ENCODE measurements around the gene LYST. TPM values are rescaled to one million over a fixed set of nuclear protein-coding genes. Genes with fewer than 3 reads are reported as not detected.

Gene LYST
- total and polyA plus RNA-seq, 7 donors = 2.4 to 8.6 (median 5.6) TPM

DNA sequence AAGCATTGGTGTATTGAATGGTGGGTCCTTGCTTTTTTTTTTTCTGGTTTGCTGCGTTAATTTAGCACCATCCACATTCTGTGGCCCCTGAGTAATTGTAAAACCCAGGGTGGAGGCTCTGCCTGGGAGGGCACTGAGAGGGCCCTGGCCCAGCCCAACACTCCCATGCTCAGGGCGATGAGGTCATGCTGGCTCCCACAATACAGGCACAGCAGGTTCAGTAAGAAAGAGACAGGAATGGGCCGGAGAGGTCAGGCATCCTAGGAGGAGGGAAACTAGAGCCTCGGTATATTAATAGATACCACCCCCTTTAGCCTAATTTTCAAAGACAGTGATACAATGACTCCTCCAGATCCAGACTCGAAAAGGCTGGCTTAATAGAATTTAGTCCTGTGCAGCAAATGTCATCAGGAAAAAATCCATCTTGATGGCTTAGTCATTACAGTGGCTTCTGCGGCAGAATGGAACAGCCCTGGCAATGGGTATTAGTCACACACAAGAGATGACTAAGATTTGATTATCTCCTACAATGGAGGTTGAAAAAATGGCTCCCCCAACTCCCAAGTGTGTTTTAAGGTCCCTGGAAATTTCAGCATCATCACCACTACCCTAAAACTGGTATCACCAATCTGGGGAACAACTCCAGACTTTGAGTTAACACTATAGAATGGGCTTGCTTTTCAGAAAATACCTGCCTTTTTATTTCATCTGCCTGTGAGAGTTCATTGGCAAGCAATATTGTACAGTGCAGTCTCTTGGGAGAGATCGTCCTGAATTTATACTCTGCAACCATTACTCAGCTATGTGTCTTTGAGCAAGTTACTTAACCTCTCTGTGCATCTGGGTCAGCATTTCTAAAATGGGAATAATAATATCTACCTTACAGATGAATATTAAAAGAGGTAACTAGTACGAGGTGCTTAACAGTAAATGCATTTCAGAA, 43.9 kb upstream of the LYST start:
- Histone ChIP-seq H3K9me3 (no peaks in the 10 kb centered on the region), H3K27me3 (ENCODE audit: insufficient read depth in 3 of 3, low read length in 2 of 3) (peaks cover 0 to 24% (median 0%) of the 10 kb centered on the region in 3 donors), H3K36me3 (ENCODE audit: insufficient read depth in 1 of 2, low read depth in 1 of 2) (no peaks in the 10 kb centered on the region), H3K4me1 (no peaks in the 10 kb centered on the region), H3K27ac (peak overlapping the region; percentile 36), H3K4me3 (no peak overlapping the region)
- ATAC-seq (peak; percentile 47 to 79 (median 59)), DNase-seq (peak in 1 of 2 donors; percentile 40)
- WGBS, 3 donors = 30 to 39% (median 33%) methylated on average over 8 of the region's 8 CpGs
- intact Hi-C loops (cut with DNase I) = no loop called here
- TF ChIP-seq, protein P1, sequence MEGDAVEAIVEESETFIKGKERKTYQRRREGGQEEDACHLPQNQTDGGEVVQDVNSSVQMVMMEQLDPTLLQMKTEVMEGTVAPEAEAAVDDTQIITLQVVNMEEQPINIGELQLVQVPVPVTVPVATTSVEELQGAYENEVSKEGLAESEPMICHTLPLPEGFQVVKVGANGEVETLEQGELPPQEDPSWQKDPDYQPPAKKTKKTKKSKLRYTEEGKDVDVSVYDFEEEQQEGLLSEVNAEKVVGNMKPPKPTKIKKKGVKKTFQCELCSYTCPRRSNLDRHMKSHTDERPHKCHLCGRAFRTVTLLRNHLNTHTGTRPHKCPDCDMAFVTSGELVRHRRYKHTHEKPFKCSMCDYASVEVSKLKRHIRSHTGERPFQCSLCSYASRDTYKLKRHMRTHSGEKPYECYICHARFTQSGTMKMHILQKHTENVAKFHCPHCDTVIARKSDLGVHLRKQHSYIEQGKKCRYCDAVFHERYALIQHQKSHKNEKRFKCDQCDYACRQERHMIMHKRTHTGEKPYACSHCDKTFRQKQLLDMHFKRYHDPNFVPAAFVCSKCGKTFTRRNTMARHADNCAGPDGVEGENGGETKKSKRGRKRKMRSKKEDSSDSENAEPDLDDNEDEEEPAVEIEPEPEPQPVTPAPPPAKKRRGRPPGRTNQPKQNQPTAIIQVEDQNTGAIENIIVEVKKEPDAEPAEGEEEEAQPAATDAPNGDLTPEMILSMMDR (IDR thresholded peaks at IDR 0.05) = no peak

DNA sequence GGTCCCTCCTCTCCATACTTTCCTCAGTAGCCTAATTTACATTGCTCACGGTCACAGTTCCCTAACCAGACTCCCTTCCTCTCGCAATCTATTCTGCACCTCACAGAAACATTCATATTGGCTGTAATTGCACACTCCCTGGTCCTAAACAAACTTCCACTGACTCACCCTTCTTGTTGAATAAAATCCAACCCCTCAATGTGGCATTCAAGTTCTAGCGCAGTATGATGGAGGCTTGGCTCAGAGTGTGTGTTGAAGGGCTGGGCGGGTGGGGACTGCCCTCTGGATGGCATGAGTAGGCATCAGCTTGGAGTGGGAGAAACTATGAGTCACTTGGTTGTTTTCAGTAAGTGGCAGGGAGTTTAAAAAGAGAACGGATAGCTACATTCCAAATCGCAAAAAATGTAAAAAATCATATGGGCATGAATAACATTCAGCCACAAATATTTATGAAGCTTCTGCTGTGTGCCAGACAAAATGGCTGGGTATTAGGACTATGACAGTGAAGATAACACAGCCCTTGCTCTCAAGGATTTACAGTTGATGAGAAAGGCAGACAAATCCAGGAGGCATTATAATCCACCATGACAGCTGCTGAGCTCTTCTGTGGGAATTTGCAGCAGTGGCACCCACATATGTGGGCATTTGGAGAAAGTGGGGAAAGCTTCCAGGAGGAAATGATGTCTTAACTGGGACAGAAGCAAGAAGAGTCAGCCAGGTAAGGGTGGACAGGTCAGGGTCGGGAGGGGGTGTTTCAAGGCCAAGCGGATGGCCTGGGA, 42.2 kb upstream of the LYST start:
- intact Hi-C loops (cut with DNase I) = no loop called here
- H3K27me3 ChIP-seq (ENCODE audit: insufficient read depth in 3 of 3, low read length in 2 of 3) = peaks cover 0 to 24% (median 0%) of the 10 kb centered on the region in 3 donors
- ATAC-seq (no peak), DNase-seq (no peak)
- TF ChIP-seq, protein P1 (IDR thresholded peaks at IDR 0.05) = no peak
- no peaks in the 10 kb centered on the region for H3K4me1 ChIP-seq
- H3K27ac ChIP-seq = no peak overlapping the region
- WGBS, 3 donors = 43 to 61% (median 46%) methylated on average over 8 of the region's 8 CpGs
- no peaks in the 10 kb centered on the region for H3K9me3 ChIP-seq
- no peak overlapping the region for H3K4me3 ChIP-seq
- no peaks in the 10 kb centered on the region for H3K36me3 ChIP-seq (ENCODE audit: insufficient read depth in 1 of 2, low read depth in 1 of 2)

DNA sequence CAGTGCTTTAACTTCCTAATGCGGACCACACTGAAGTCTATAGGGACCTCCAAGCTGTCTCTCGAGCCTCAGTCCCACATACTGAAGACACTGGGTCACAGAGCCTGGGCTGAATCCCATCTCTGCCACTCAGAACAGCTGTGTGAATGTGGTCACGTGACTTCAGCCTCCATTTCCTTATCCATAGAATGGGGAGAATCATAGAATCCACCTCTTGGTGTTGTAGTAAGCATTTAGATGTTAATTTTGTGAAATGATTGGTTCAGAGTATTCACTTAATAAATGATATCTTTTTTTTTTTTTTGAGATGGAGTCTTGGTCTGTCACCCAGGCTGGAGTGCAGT, 41.2 kb upstream of the LYST start:
- TF ChIP-seq, protein P1 (IDR thresholded peaks at IDR 0.05) = no peak
- intact Hi-C loops (cut with DNase I) = no loop called here
- H3K36me3 ChIP-seq (ENCODE audit: insufficient read depth in 1 of 2, low read depth in 1 of 2) = no peaks in the 10 kb centered on the region
- DNase-seq = no peak
- no peak for ATAC-seq
- H3K4me1 ChIP-seq = no peaks in the 10 kb centered on the region
- H3K27ac ChIP-seq = no peak overlapping the region
- H3K27me3 ChIP-seq (ENCODE audit: insufficient read depth in 3 of 3, low read length in 2 of 3) = peaks cover 0 to 24% (median 0%) of the 10 kb centered on the region in 3 donors
- H3K9me3 ChIP-seq = no peaks in the 10 kb centered on the region
- WGBS, 3 donors = 83 to 85% (median 84%) methylated on average over 3 of the region's 3 CpGs
- no peak overlapping the region for H3K4me3 ChIP-seq

DNA sequence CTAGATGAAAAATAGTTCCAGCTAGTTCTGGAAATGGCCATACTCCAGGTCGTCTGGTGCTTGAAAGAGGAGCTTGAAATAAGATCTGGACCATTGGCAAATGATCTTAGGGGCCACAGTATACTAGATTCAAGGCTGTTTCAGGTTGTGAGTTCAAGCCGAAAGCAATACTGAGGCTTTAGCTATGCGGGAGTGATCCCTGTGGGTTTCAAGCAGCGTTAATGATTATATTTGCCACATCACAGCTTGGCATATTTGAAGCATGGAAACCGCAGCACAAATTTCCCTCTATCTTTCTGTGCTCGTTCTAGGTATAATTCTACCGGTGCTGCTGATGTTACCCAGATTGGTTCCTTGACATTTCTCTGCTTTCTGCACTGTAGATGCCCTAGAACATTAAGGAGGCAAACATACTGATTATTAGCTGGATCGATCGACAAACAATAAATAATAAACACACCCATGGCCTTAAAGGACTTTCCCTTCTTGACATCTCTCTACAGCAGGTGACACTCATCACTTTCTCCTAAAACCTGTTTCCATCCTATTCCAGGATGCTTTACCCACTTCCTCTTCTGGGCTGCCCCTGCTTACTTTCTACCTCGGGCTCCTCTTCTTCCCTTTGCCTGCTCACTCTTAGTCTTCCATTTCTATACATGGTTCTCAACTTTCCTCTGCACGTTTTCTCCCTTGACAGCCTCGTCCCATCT, 40.6 kb upstream of the LYST start:
- no peaks in the 10 kb centered on the region for H3K9me3 ChIP-seq
- intact Hi-C loops (cut with DNase I) = no loop called here

More for the DNA sequence above, 40.6 kb upstream of the LYST start:
- WGBS, 3 donors = 55 to 65% (median 57%) methylated on average over 12 of the region's 12 CpGs
- no peak for ATAC-seq
- peaks cover 0 to 24% (median 0%) of the 10 kb centered on the region in 3 donors for H3K27me3 ChIP-seq (ENCODE audit: insufficient read depth in 3 of 3, low read length in 2 of 3)
- no peak overlapping the region for H3K27ac ChIP-seq
- no peak overlapping the region for H3K4me3 ChIP-seq
- no peak for DNase-seq
- TF ChIP-seq, protein P1 (IDR thresholded peaks at IDR 0.05) = no peak
- no peaks in the 10 kb centered on the region for H3K4me1 ChIP-seq
- H3K36me3 ChIP-seq (ENCODE audit: insufficient read depth in 1 of 2, low read depth in 1 of 2) = no peaks in the 10 kb centered on the region
